OCI-LY3 (cell line): ENCODE measurements around the gene OR2H1.

Source experiments
- H2AFZ ChIP-seq: fragments of 200-600, 300-600 bp; shearing (Covaris generic); 2 replicates; pipeline ENCODE4 v1.6.0; 2014; ENCODE audit warnings: antibody characterized with exemption, low read depth, low read length
- H3K27ac ChIP-seq: fragments of 200-600, 300-600 bp; sonication (generic); 2 replicates; pipeline ENCODE4 v1.5.1; 2014; ENCODE audit warnings: mild to moderate bottlenecking, low read length, moderate library complexity, mixed read lengths
- H3K27me3 ChIP-seq: fragments of 200-600, 300-600 bp; sonication (generic); 2 replicates; pipeline ENCODE4 v1.6.1; 2014; ENCODE audit warnings: low read depth, low read length, mixed read lengths
- H3K36me3 ChIP-seq: fragments of 200-600, 300-600 bp; sonication (generic); replicated peaks from 2 replicates; pipeline ENCODE3; 2014; ENCODE audit warnings: low read depth, low read length, mixed read lengths
- H3K4me1 ChIP-seq: fragments of 300-600, 200-600 bp; sonication (generic); 2 replicates; pipeline ENCODE4 v1.6.1; 2014; ENCODE audit warnings: low read length, mixed read lengths
- H3K4me2 ChIP-seq: fragments of 200-600, 300-600 bp; sonication (generic); 2 replicates; pipeline ENCODE4 v1.6.1; 2014; ENCODE audit warnings: low read length, mixed read lengths
- H3K4me3 ChIP-seq: fragments of 300-600, 200-600 bp; sonication (generic); 2 replicates; pipeline ENCODE4 v1.5.1; 2014; ENCODE audit warnings: antibody characterized with exemption, mild to moderate bottlenecking, low read length, moderate library complexity
- H3K79me2 ChIP-seq: fragments of 300-600, 200-600 bp; shearing (Covaris generic); 2 replicates; pipeline ENCODE4 v1.6.1; 2014; ENCODE audit warnings: mild to moderate bottlenecking, low read length, mixed read lengths
- H3K9ac ChIP-seq: fragments of 300-600, 200-600 bp; shearing (Covaris generic); 2 replicates; pipeline ENCODE4 v1.6.0; 2014; ENCODE audit warnings: mild to moderate bottlenecking, low read length, moderate library complexity
- H3K9me3 ChIP-seq: fragments of 200-600, 300-600 bp; shearing (Covaris generic); 2 replicates; pipeline ENCODE4 v1.6.1; 2014; ENCODE audit warnings: low read length, mixed read lengths; ENCODE audit not compliant: insufficient read depth
- H4K20me1 ChIP-seq: fragments of 200-600, 300-600 bp; sonication (generic); 2 replicates; pipeline ENCODE4 v1.6.1; 2016; ENCODE audit warnings: low read length, mixed read lengths; ENCODE audit not compliant: insufficient read depth
- EZH2phosphoT487 ChIP-seq: fragments of 200-600 bp; shearing (Covaris generic); IDR thresholded peaks from 2 replicates; pipeline ENCODE4 v1.6.1; 2018; ENCODE audit warnings: antibody characterized with exemption, mixed run types, low read depth
- TF ChIP-seq, protein P1 (sequence below): fragments of 200-600, 300-600 bp; sonication (generic); IDR thresholded peaks from 2 replicates; pipeline ENCODE4 v1.5.1; 2014; ENCODE audit warnings: antibody characterized with exemption, low read length, low read depth

OR2H1 gene

GRCh38 chr6:29487131-29487530, 30.2 kb downstream of the OR2H1 start:
- H3K79me2 ChIP-seq = no peaks in the 10 kb centered on the region
- H3K9me3 ChIP-seq = no peaks in the 10 kb centered on the region
- H3K9ac ChIP-seq = no peak overlapping the region
- H3K27me3 ChIP-seq = no peaks in the 10 kb centered on the region
- H3K4me1 ChIP-seq = no peaks in the 10 kb centered on the region
- H3K27ac ChIP-seq = no peak overlapping the region
- no peak overlapping the region for H2AFZ ChIP-seq
- no peak overlapping the region for H3K4me2 ChIP-seq
- H3K4me3 ChIP-seq = no peak overlapping the region
- no peaks in the 10 kb centered on the region for H3K36me3 ChIP-seq
- H4K20me1 ChIP-seq = no peaks in the 10 kb centered on the region
- TF ChIP-seq EZH2phosphoT487 = no peak
- TF ChIP-seq, protein P1, sequence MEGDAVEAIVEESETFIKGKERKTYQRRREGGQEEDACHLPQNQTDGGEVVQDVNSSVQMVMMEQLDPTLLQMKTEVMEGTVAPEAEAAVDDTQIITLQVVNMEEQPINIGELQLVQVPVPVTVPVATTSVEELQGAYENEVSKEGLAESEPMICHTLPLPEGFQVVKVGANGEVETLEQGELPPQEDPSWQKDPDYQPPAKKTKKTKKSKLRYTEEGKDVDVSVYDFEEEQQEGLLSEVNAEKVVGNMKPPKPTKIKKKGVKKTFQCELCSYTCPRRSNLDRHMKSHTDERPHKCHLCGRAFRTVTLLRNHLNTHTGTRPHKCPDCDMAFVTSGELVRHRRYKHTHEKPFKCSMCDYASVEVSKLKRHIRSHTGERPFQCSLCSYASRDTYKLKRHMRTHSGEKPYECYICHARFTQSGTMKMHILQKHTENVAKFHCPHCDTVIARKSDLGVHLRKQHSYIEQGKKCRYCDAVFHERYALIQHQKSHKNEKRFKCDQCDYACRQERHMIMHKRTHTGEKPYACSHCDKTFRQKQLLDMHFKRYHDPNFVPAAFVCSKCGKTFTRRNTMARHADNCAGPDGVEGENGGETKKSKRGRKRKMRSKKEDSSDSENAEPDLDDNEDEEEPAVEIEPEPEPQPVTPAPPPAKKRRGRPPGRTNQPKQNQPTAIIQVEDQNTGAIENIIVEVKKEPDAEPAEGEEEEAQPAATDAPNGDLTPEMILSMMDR = no peak

DNA sequence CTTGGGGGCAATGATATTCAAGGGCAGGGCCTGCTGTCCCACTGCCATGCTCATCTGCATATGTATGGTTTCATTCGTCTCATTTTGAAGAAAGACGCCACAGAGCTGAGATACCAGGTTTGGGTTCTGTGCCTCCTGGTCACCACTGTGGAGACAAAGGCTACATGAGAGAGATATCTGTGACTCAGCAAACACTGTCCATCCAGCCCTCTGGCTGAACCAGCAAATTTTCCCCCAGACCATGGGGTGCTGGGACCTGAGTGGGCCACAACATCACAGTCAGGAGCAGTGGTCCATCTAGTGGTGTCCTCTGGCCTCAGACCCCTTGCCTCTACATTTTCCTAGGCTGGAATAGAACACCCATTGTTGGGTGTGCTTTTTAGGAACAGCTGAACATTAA, 30.7 kb downstream of the OR2H1 start, which contains the start of gene MAS1L:
MAS1L (minus strand) TSS at position 297 of the 400 bp plus-strand sequence; CDS start at position 243, 54 bp downstream.
- H3K4me2 ChIP-seq = no peak within 1 kb of the TSS
- H3K9ac ChIP-seq = no peak within 1 kb of the TSS
- H3K4me1 ChIP-seq = no peaks in the 10 kb centered on the region
- no peaks in the 10 kb centered on the region for H4K20me1 ChIP-seq
- H3K27ac ChIP-seq = no peak within 1 kb of the TSS
- no peak within 1 kb of the TSS for H3K4me3 ChIP-seq
- TF ChIP-seq, protein P1 = no peak
- H2AFZ ChIP-seq = no peak within 1 kb of the TSS
- no peaks in the 10 kb centered on the region for H3K36me3 ChIP-seq
- H3K79me2 ChIP-seq = no peaks in the 10 kb centered on the region
- no peaks in the 10 kb centered on the region for H3K9me3 ChIP-seq
- H3K27me3 ChIP-seq = no peaks in the 10 kb centered on the region

GRCh38 chr6:29488874-29489273, 31.9 kb downstream of the OR2H1 start:
- Histone ChIP-seq H3K9me3 (no peaks in the 10 kb centered on the region), H3K4me1 (no peaks in the 10 kb centered on the region), H2AFZ (no peak overlapping the region), H3K36me3 (no peaks in the 10 kb centered on the region), H3K4me3 (no peak overlapping the region), H3K9ac (no peak overlapping the region), H3K27ac (no peak overlapping the region), H4K20me1 (no peaks in the 10 kb centered on the region), H3K79me2 (no peaks in the 10 kb centered on the region), H3K27me3 (no peaks in the 10 kb centered on the region), H3K4me2 (no peak overlapping the region)
- no peak for TF ChIP-seq EZH2phosphoT487
- TF ChIP-seq, protein P1 = no peak

- no peak overlapping the region for H3K27ac ChIP-seq
- H3K9ac ChIP-seq = no peak overlapping the region
- H2AFZ ChIP-seq = no peak overlapping the region
- H3K9me3 ChIP-seq = no peaks in the 10 kb centered on the region
- H3K4me3 ChIP-seq = no peak overlapping the region
- no peak for TF ChIP-seq EZH2phosphoT487
- TF ChIP-seq, protein P1 = no peak
- no peaks in the 10 kb centered on the region for H4K20me1 ChIP-seq
- no peak overlapping the region for H3K4me2 ChIP-seq
- H3K79me2 ChIP-seq = no peaks in the 10 kb centered on the region
- no peaks in the 10 kb centered on the region for H3K36me3 ChIP-seq
- H3K4me1 ChIP-seq = no peaks in the 10 kb centered on the region
- no peaks in the 10 kb centered on the region for H3K27me3 ChIP-seq
Observed at GRCh38 chr6:29489286-29489685, 32.3 kb downstream of the OR2H1 start.
